ENCODE data around the gene CD28.

CD28 gene

GRCh38 chr2:203743441-203743981 lies 37.1 kb downstream of the CD28 start:
- H3K79me2 ChIP-seq (ENCODE audit: control insufficient read depth, insufficient read depth, low read length, poor library complexity), result no peaks in the 10 kb centered on the region
- H3K9ac ChIP-seq (ENCODE audit: low read length), result no peak overlapping the region
- no peak overlapping the region for H3K14ac ChIP-seq (ENCODE audit: low read length)
- no peak overlapping the region for H4K91ac ChIP-seq (ENCODE audit: low read depth, low read length)
- no peak overlapping the region for H3K23ac ChIP-seq (ENCODE audit: low read length)
- H3K27ac ChIP-seq (ENCODE audit: low read depth, low read length), result no peak overlapping the region
- H3K4me2 ChIP-seq (ENCODE audit: low read length), result no peak overlapping the region
- peak in 1 of 2 donors; percentile 30 for DNase-seq
- H3K4me3 ChIP-seq (ENCODE audit: low read depth, low read length), result no peak overlapping the region
- H3K4me1 ChIP-seq (ENCODE audit: control insufficient read depth in 1 of 2, insufficient read depth in 2 of 2, low read length in 2 of 2), result peaks cover 0 to 3% of the 10 kb centered on the region in 2 experiments
- H3K9me3 ChIP-seq (ENCODE audit: insufficient read depth, low read depth, low read length), result no peaks in the 10 kb centered on the region
- no peak overlapping the region for H3K18ac ChIP-seq (ENCODE audit: low read length)
- no peak overlapping the region for H2AFZ ChIP-seq (ENCODE audit: insufficient read depth, low read length, poor library complexity)
- H2BK12ac ChIP-seq (ENCODE audit: low read length), result no peak overlapping the region
- no peaks in the 10 kb centered on the region for H3K79me1 ChIP-seq (ENCODE audit: low read length)
- H3K27me3 ChIP-seq (ENCODE audit: insufficient read depth, low read length), result no peaks in the 10 kb centered on the region
- H4K12ac ChIP-seq (ENCODE audit: low read depth, low read length), result no peak overlapping the region
- no peak overlapping the region for H2BK5ac ChIP-seq (ENCODE audit: low read depth, low read length, poor library complexity)
- H2AK5ac ChIP-seq (ENCODE audit: low read length), result no peak overlapping the region
- no peaks in the 10 kb centered on the region for H3K36me3 ChIP-seq (ENCODE audit: control insufficient read depth in 1 of 2, insufficient read depth in 2 of 2, low read length in 2 of 2)
- no peak overlapping the region for H2BK120ac ChIP-seq (ENCODE audit: insufficient read depth, low read length, poor library complexity)
- whole genome bisulfite sequencing (ENCODE audit: extremely low coverage, insufficient coverage, insufficient read length), result no CpG with 5 or more reads among the region's 2 CpGs
- H4K8ac ChIP-seq (ENCODE audit: low read depth, low read length), result no peak overlapping the region
- no peak overlapping the region for H3K4ac ChIP-seq (ENCODE audit: low read depth, low read length)

- Histone ChIP-seq H3K4ac (ENCODE audit: low read depth, low read length) (no peak overlapping the region), H3K79me2 (ENCODE audit: control insufficient read depth, insufficient read depth, low read length, poor library complexity) (no peaks in the 10 kb centered on the region), H2BK5ac (ENCODE audit: low read depth, low read length, poor library complexity) (no peak overlapping the region), H3K36me3 (ENCODE audit: control insufficient read depth in 1 of 2, insufficient read depth in 2 of 2, low read length in 2 of 2) (no peaks in the 10 kb centered on the region), H2AFZ (ENCODE audit: insufficient read depth, low read length, poor library complexity) (no peak overlapping the region), H3K14ac (ENCODE audit: low read length) (no peak overlapping the region), H3K9me3 (ENCODE audit: insufficient read depth, low read depth, low read length) (no peaks in the 10 kb centered on the region), H3K23ac (ENCODE audit: low read length) (no peak overlapping the region), H3K4me1 (ENCODE audit: control insufficient read depth in 1 of 2, insufficient read depth in 2 of 2, low read length in 2 of 2) (peaks cover 0 to 3% of the 10 kb centered on the region in 2 experiments), H2BK12ac (ENCODE audit: low read length) (no peak overlapping the region), H3K18ac (ENCODE audit: low read length) (no peak overlapping the region), H3K79me1 (ENCODE audit: low read length) (no peaks in the 10 kb centered on the region), H4K91ac (ENCODE audit: low read depth, low read length) (no peak overlapping the region), H3K9ac (ENCODE audit: low read length) (no peak overlapping the region), H4K12ac (ENCODE audit: low read depth, low read length) (no peak overlapping the region), H2BK120ac (ENCODE audit: insufficient read depth, low read length, poor library complexity) (no peak overlapping the region), H4K8ac (ENCODE audit: low read depth, low read length) (no peak overlapping the region), H3K27me3 (ENCODE audit: insufficient read depth, low read length) (no peaks in the 10 kb centered on the region), H3K4me2 (ENCODE audit: low read length) (no peak overlapping the region), H3K4me3 (ENCODE audit: low read depth, low read length) (no peak overlapping the region), H3K27ac (ENCODE audit: low read depth, low read length) (no peak overlapping the region), H2AK5ac (ENCODE audit: low read length) (no peak overlapping the region)
- no peak for DNase-seq
- no CpG with 5 or more reads among the region's 4 CpGs for WGBS (ENCODE audit: extremely low coverage, insufficient coverage, insufficient read length)
Measured at GRCh38 chr2:203744091-203744490, 37.7 kb downstream of the CD28 start.

- Histone ChIP-seq H2AFZ (ENCODE audit: insufficient read depth, low read length, poor library complexity) (no peak overlapping the region), H3K4ac (ENCODE audit: low read depth, low read length) (no peak overlapping the region), H2BK120ac (ENCODE audit: insufficient read depth, low read length, poor library complexity) (no peak overlapping the region), H3K9me3 (ENCODE audit: insufficient read depth, low read depth, low read length) (no peaks in the 10 kb centered on the region), H3K27me3 (ENCODE audit: insufficient read depth, low read length) (no peaks in the 10 kb centered on the region), H3K4me2 (ENCODE audit: low read length) (no peak overlapping the region), H4K91ac (ENCODE audit: low read depth, low read length) (no peak overlapping the region), H2BK5ac (ENCODE audit: low read depth, low read length, poor library complexity) (no peak overlapping the region), H3K36me3 (ENCODE audit: control insufficient read depth in 1 of 2, insufficient read depth in 2 of 2, low read length in 2 of 2) (no peaks in the 10 kb centered on the region), H3K79me1 (ENCODE audit: low read length) (no peaks in the 10 kb centered on the region), H3K14ac (ENCODE audit: low read length) (no peak overlapping the region), H3K4me1 (ENCODE audit: control insufficient read depth in 1 of 2, insufficient read depth in 2 of 2, low read length in 2 of 2) (peaks cover 0 to 3% of the 10 kb centered on the region in 2 experiments), H2AK5ac (ENCODE audit: low read length) (no peak overlapping the region), H4K8ac (ENCODE audit: low read depth, low read length) (no peak overlapping the region), H3K4me3 (ENCODE audit: low read depth, low read length) (no peak overlapping the region), H3K18ac (ENCODE audit: low read length) (no peak overlapping the region), H3K79me2 (ENCODE audit: control insufficient read depth, insufficient read depth, low read length, poor library complexity) (no peaks in the 10 kb centered on the region), H2BK12ac (ENCODE audit: low read length) (no peak overlapping the region), H3K27ac (ENCODE audit: low read depth, low read length) (no peak overlapping the region), H3K9ac (ENCODE audit: low read length) (no peak overlapping the region), H3K23ac (ENCODE audit: low read length) (no peak overlapping the region), H4K12ac (ENCODE audit: low read depth, low read length) (no peak overlapping the region)
- no CpG with 5 or more reads among the region's 1 CpG for WGBS (ENCODE audit: extremely low coverage, insufficient coverage, insufficient read length)
- DNase-seq, result no peak
Measured at GRCh38 chr2:203745267-203745666, 38.8 kb downstream of the CD28 start.

GRCh38 chr2:203748331-203749126 lies 42.1 kb downstream of the CD28 start:
- no peak overlapping the region for H3K23ac ChIP-seq (ENCODE audit: low read length)
- no peaks in the 10 kb centered on the region for H3K79me2 ChIP-seq (ENCODE audit: control insufficient read depth, insufficient read depth, low read length, poor library complexity)
- no peak overlapping the region for H2BK5ac ChIP-seq (ENCODE audit: low read depth, low read length, poor library complexity)
- no peak overlapping the region for H3K27ac ChIP-seq (ENCODE audit: low read depth, low read length)
- no peak overlapping the region for H3K4me3 ChIP-seq (ENCODE audit: low read depth, low read length)
- H3K4ac ChIP-seq (ENCODE audit: low read depth, low read length), result no peak overlapping the region
- no peak overlapping the region for H3K14ac ChIP-seq (ENCODE audit: low read length)
- WGBS (ENCODE audit: extremely low coverage, insufficient coverage, insufficient read length), result no CpG with 5 or more reads among the region's 4 CpGs
- DNase-seq, result no peak
- no peak overlapping the region for H2BK120ac ChIP-seq (ENCODE audit: insufficient read depth, low read length, poor library complexity)
- H4K12ac ChIP-seq (ENCODE audit: low read depth, low read length), result no peak overlapping the region
- H3K9ac ChIP-seq (ENCODE audit: low read length), result no peak overlapping the region
- no peak overlapping the region for H3K4me2 ChIP-seq (ENCODE audit: low read length)
- H4K8ac ChIP-seq (ENCODE audit: low read depth, low read length), result no peak overlapping the region
- H3K79me1 ChIP-seq (ENCODE audit: low read length), result no peaks in the 10 kb centered on the region
- no peak overlapping the region for H3K18ac ChIP-seq (ENCODE audit: low read length)
- no peaks in the 10 kb centered on the region for H3K9me3 ChIP-seq (ENCODE audit: insufficient read depth, low read depth, low read length)
- H2AFZ ChIP-seq (ENCODE audit: insufficient read depth, low read length, poor library complexity), result no peak overlapping the region
- no peaks in the 10 kb centered on the region for H3K4me1 ChIP-seq (ENCODE audit: control insufficient read depth in 1 of 2, insufficient read depth in 2 of 2, low read length in 2 of 2)
- H2BK12ac ChIP-seq (ENCODE audit: low read length), result no peak overlapping the region
- H3K27me3 ChIP-seq (ENCODE audit: insufficient read depth, low read length), result no peaks in the 10 kb centered on the region
- H3K36me3 ChIP-seq (ENCODE audit: control insufficient read depth in 1 of 2, insufficient read depth in 2 of 2, low read length in 2 of 2), result peaks cover 0 to 2% of the 10 kb centered on the region in 2 experiments
- no peak overlapping the region for H4K91ac ChIP-seq (ENCODE audit: low read depth, low read length)
- H2AK5ac ChIP-seq (ENCODE audit: low read length), result no peak overlapping the region

Measured in trophoblast cell (in vitro differentiated cells and primary cell).